HG03521 (cell line): Measurements from ENCODE around the gene SLC32A1.

Experiments used
- ATAC-seq: cut with Tn5 transposase; IDR thresholded peaks from one replicate; pipeline ENCODE4 v1.9.1; 2021; ENCODE audit warnings: mild to moderate bottlenecking, moderate library complexity; ENCODE audit not compliant: unreplicated experiment

Gene SLC32A1, protein sequence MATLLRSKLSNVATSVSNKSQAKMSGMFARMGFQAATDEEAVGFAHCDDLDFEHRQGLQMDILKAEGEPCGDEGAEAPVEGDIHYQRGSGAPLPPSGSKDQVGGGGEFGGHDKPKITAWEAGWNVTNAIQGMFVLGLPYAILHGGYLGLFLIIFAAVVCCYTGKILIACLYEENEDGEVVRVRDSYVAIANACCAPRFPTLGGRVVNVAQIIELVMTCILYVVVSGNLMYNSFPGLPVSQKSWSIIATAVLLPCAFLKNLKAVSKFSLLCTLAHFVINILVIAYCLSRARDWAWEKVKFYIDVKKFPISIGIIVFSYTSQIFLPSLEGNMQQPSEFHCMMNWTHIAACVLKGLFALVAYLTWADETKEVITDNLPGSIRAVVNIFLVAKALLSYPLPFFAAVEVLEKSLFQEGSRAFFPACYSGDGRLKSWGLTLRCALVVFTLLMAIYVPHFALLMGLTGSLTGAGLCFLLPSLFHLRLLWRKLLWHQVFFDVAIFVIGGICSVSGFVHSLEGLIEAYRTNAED

DNA sequence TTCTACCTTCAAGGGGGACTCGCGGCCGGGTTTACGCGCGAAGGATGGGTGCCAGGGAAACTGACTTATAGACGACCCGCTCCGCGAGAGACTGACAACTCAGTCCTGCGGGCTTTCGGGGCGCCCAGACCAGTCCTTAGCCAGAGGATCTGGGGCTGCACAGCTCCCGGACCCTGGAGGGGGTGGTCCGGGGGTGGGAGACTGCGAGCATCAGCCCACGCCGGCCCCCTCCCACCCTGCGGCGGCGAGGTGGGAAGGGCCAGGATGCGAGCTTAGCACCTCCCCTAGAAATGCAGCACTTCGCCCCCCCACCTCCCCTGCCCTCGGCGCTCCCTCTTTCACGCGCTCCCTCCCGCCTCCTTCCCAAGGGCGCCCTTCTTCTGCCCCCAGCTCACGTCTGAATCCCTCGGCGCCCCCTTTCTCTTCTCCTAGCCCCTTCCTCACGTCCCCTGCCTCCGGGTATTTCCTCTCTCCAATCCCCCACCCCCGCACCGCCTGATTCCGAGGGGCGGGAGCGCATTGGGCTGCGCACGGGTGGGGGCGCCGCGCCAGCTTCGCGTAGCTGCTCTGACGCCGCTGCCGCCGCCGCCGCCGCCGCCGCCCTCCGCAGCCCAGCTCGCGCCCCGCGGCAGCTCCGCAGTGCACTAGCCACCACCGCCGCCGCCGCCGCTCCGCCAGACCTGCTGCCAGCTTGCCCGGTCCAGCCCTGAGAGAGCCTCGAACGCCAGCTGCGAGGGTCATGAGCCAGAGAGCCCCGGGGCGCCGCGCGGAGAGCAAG is at the start of gene SLC32A1:
Gene SLC32A1 (plus strand): TSS at position 639 of the 778 bp plus-strand sequence. CDS start 239 bp downstream, outside the sequence.
- ATAC-seq, result no peak

DNA sequence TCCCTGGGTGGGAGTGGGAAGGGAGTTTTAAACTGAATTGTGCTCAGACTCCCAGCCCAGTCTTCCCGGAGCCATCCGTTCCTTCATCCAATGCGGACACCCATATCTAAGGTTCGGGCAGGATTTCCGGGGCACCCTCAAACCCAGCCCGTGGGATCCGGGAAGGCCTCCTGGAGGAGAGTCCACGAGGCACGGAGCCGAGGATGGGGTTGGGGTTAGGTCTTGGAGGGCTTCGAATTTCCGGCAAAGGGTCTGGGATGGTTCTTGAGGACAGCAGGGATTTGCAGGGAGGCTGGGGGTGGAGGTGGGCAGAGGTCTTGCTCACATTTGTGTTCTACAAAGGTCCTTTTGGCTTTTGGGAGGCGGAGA is 49.5 kb upstream of the SLC32A1 start:
- ATAC-seq, result no peak

DNA sequence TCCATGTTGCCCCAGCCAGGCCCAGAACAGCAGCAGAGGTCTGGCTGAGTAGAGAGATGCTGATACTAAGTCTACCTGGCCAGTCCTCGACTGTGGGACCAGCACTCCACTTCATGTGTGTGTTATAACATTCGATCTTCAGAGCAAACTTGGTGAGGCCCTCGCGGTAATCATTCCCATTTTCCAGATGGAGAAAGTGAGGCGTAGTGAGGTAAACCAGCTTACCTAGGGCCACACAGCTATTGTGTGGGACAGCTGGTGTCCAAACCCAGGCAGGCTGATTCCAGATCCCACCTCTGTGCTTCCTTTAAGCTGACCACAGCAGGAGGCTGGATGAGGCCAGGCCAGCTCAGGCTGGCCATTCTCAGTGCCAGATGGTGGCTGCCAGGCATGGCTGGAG is 47.7 kb upstream of the SLC32A1 start:
- no peak for ATAC-seq

DNA sequence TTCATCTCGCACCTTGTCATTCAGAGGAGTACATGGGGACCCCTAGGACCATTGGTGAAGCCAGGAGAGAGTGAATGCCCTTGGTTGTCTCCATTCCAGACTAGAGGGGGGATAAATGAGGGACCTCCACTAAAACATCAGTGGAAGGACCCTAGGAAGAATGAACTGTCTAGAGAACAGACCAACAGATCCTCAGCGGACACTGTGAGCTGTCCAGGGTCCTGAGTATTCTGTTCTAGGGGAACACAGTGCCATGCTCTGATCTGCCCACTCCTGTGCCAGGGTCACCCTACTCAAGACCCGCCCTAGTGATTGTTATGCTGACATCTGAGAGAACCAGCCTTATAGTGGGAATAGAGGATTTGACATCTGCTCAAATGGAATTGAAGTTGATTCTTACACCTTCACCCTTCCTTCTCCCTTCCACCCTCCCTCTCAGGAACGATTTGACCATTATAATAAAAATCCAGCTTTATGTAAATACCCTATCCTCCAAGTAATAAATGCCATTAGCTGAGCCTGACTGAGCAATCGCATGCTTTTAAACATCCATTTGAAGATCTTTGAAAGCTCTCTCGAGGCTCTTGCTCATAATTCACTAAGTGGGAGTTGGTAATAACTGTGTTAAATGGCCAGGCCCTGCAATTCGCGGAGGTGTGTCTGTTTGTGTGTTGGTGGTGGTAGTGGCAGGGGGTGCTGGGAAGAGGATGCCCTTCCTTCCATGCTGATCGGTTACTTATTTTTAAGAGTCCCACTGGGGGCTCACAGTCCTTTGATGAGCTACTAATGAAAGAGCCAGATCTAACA is 43.6 kb upstream of the SLC32A1 start:
- ATAC-seq, result no peak

DNA sequence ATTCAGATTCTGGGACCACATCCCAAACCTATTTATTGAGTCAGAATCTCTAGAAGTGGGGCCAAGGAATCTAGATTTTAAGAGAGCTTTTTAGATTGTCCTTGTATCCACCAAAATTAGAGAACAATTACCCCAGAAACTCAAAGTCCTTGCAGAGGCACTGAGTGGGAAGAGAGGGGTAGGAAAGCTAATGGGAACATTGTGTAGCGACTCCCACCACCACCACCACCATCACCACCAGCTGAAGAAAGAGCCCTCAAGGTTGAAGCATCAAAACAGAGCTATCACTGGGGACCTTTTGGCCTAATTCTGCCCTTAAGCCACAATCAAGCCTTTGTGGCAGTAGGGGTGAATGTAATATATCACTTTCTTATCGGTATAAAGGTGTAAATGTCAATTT is 39.0 kb upstream of the SLC32A1 start:
- ATAC-seq, result no peak

DNA sequence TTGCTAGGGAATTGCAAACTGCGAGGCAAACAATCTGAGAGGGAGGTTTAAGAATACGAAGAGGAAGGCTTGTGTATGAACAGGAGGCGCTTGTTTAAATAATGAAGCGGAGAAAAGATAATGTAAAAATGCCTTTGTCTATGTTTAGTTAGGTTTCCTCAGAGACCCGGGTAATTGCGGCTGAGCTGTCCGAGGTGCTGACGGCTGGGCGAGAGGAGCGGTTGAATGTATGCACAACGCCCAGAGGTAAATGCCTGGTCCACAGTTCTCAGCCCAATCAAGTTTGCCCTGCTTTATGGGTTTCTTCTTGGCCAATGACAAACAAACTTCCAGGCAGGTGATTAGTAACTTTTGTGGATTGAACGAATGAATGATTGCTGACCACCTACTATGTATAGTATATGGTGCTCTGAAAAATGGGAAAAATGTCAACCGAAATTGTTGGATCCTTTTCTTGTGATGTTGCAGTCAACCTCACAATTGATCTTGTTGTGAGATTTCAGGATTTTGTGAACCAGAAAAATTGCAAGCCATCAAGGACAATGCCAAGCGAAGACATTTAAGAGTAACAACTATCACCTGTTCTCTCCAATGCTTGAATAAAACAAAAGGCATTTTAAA is 38.3 kb upstream of the SLC32A1 start:
- ATAC-seq, result no peak

DNA sequence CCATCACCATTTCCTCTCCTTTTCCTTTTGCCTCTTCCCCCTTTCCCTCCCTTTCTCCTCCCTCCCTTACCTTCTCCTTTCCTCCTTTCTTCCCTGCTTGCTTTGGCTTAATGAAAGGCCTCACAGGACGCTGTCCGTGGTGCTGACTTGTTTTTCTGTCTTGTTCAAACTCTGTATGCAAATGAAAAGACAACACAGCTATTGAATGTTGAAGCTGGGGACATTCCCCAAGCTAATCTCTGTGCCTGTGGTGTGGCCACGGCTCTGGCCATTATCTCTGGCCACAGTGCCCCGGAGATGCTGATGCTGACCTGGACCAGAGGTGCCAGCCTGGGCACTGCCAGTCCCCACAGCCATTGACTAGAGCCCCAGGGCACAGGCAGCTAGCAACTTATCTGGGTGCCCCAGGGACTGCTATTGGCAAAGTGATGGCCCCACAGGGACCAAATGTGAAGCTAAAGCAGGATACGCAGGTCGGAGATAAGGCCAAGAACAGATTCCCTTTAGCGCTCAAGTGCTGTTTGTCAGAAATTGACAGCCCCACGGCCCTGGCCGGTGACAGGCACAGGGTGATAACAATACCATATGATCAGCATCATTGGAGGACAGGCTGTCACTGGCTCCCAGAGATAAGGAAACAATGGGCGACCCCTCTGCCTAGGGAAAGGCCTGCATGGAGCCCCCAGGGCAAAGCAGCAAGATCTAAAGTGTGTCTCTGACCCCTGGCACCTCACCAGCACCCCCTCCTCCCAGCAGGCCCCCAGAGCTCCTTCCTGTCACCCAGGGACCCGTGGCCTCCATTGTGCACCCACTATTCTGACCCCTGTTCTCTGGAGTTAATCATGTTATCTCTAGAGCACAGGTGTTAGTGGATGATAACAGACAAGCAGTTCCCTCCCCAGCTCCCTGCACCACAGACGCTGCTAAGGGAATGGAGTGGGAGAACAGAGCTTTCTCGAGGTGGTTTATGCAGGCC is 31.6 kb upstream of the SLC32A1 start:
- ATAC-seq, result no peak

DNA sequence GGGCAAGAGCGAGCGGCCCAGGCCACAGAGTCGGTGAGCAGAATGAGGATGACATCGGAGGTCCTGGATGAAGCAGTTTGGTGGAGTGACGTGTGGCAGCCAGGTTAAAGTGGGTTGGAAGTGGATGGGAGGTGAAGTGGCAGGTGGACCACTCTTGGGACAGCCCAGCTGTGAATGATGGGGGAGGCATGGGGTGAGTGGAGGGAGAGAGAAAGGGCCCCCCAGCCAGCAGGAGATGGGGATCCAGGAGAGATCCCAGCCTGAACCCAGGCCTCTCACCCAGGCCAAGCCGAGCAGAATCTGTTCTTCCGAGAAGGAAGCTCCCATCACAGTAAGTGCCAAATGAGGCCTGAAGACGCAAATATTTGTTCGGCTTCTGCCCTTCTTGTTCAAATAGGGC is 27.0 kb upstream of the SLC32A1 start:
- no peak for ATAC-seq

DNA sequence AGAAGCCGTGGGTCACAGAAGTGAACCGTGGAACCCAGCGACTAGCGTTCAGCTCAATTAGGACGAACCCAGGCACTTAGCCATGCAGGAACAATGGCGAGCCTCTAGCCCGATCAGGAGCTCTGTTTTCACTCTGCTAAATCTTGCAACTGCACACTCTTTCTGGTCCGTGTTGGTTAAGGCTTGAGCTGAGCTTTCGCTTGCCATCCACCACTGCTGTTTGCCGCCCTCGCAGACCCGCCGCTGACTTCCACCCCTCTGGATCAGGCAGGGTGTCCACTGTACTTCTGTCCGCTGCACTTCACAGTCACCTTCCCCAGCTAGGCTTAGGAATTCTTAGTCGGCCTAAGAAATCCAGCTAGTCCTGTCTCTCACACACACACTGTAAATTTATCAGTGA is 25.7 kb upstream of the SLC32A1 start:
- no peak for ATAC-seq

DNA sequence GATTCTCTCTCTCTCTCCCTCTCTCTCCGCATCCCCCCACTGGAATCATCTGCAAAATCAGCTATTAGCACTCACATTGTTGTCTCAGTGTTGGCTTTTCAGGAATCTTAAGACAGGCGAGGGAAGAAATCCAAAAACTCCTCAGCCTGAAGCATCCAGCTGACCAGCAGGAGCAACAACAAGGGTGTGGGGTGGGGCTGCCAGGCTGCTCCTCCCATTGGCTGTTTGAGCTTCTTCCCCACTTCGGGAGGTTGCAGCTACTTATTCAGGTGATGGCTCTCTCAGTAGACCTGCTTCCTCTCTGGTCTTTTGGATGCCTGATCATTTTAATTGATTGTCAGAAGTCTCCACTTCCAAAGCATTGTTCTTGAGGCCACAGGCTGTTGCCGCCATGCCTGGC is 24.1 kb upstream of the SLC32A1 start:
- ATAC-seq, result no peak

DNA sequence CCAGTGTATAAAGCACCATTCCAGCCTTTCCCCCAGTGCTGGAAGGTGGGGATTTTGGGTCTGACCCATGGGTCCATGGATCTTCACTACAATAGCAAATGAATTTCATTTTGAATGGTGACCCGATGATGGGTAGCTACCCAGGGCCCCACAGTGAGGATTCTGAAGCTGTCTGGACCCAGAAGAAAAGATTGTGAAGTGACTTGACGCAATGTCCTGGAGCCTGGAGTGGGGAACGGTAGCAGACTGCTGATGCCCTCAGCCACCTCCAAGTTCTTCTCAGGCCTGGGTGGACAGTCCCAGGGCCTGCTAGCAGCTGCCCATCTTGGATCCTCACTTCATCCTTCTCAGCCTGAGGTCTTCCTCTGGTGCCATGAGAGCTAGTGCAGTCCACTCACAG is 23.4 kb upstream of the SLC32A1 start:
- no peak for ATAC-seq

DNA sequence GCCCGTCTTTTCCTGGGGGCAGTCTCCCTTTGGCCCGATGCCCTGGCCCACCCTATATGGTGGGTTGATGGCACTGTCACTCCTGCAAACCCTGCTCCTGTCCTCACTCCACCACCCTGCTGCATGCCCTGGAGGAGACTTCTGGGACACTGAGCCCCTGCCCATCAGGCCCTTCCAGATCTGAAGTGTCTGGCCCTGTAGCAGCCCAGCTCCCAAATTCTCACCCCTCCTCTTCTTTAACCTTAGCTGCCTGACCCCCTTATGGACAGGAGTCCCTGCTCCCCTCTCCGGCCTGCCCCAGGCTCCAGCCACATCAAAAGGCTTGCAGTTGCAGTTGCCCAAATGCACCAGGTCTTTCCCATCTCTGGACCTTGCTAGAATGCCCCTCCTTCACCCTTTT is 20.8 kb upstream of the SLC32A1 start:
- ATAC-seq, result no peak

DNA sequence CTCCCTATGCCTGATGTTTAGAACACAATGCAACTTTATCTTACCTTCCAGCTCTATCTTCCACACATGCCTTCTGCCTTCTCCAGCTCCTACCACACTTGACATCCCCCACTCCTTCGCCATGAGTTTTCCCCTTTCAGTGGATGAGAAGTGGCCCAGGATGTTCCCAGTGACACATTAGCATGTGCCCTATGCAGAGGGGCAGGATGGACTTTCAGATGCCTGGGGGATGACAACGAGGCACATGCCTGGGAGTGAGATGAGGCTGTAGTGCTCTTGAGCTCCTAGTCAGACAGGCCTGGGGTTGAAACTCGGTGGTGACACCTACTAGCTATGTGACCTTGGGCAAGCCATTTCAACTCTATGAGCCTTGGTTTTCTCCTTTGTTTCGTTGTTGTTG is 20.1 kb upstream of the SLC32A1 start:
- no peak for ATAC-seq

DNA sequence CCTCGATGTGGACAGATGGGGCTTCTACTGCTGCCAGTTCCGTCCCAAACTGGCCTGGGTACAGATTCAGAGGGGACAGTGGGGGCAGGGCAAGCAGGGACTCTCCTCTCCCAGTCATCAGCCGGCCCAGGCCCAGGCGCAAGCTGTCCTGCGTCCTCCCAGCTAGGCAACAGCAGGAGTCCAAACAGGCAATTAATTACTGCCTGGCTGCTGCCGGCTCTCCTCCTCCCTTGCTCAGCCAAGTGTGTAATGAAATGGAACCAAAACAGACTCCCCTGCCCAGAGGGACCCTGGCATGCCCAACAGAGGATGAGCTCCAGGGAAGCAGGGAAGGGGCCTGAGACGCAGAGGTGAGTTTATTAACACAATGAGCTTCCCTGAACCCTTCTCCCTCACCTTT is 17.8 kb upstream of the SLC32A1 start:
- no peak for ATAC-seq

DNA sequence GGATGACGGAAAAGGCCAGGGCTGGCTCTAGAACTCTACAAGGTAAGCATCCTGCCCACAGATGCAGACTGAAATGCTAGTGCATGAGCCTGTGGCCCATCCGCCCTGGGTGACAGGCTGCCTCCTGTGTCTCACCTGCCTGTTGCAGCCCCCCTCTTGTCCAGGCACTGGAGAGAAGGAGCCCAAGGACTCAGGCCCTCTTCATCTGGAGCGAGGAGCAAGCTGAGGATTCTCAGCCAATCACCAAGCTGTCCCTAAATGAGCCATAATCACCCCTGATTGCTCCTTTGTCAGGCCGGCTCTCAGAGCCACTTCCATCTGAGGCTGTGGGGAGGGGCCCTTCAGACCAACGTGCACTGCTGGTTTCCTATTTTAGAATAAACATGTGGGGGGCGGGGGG is 10.0 kb upstream of the SLC32A1 start:
- no peak for ATAC-seq

DNA sequence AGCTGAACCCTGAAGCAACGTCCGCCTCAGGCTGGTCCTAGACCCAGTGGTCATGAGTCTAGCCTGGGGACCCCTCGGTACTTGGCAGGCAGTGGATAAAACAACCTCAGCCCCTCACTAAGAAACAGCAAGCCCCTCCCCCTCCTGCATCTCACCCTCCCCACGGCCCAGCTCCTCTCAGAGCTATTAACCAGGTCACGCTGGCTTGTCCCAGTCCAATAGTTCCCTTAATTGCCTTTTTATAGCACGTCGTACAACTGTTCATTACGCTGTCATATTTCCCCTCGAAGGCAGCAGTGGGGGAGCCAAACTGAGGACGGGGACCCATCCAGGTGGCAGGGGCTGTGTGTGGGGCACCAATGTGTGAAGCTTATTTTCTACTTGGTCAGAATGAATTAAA is 8.6 kb upstream of the SLC32A1 start:
- ATAC-seq, result no peak

DNA sequence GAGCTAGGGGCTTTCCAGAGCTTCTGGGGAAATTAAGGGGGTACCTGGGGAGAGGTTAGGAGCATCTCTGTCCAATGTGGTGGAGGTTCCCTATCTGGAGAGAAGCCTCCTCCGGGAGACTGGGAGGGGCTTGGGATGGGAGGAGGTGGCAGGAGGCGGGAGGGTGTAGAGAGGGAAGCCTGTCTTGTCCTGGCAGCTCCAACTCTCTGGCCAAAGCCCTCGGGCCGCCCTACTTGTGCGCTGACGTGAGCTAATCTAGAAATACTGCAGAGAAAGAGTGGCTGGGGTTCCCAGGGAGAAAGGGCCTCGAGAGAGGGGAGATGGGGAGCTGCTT is 1.6 kb upstream of the SLC32A1 start:
- no peak for ATAC-seq

DNA sequence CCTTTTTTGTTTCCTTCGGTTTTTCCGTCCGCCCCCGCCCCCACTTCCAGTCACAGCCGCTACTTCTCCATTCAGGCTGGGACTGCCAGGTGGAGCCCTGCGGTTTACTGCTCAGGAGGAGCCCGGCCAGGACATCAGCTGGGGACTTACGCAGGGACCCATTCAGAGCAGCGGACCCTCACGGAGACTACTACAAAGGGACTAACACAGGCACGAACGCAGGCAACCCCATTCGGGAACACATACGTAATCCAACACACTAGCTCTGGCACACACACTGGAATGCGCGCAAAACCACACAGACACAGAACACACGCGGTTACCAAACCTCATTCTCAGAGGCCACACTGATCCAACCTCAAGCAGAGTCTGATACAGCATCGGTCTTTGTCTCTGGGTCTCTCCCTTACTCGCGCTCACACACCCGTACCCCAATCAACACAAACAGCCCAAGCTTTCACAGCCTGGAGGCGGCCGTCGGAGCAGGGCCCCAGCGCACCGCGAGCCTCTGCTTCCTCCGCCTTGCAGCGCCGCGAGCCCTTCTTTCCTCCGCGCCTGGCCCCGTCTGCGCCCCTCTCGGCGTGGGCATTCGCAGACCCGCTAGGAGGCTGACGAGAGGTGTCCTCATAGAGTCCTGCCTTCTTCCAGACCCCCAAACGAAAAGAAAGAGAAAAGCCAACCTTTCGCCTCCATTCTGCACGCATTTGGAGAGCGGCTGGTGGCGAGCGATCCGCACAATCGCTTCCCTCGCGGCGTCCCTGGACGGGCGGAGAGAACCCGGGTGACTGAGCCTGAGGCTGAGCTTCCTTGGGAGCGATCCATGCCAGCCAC is 1.1 kb upstream of the SLC32A1 start:
- ATAC-seq, result no peak

DNA sequence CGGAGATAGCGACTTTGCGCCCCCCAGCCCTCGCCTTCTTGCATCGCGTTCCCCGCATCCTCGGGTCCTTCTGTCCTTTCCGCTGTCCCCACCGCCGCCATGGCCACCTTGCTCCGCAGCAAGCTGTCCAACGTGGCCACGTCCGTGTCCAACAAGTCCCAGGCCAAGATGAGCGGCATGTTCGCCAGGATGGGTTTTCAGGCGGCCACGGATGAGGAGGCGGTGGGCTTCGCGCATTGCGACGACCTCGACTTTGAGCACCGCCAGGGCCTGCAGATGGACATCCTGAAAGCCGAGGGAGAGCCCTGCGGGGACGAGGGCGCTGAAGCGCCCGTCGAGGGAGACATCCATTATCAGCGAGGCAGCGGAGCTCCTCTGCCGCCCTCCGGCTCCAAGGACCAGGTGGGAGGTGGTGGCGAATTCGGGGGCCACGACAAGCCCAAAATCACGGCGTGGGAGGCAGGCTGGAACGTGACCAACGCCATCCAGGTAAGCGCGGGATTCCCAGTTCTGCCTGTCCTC is 401 bp downstream of the SLC32A1 start:
- no peak for ATAC-seq
